Progenitor cell of endocrine pancreas (in vitro differentiated cells): ENCODE data around the gene DOK7. TPM values are rescaled to one million over a fixed set of nuclear protein-coding genes. Genes with fewer than 3 reads are reported as not detected.

Experiments used
- DNase-seq: peaks from one replicate; pipeline ENCODE4 v3.0.0; 2021; ENCODE audit warnings: low spot score; ENCODE audit not compliant: unreplicated experiment
- H3K27ac Mint-ChIP-seq: 2 replicates; pipeline ENCODE4 v1.8.0; 2021; ENCODE audit warnings: mild to moderate bottlenecking, moderate library complexity, mixed read lengths
- H3K27me3 Mint-ChIP-seq: 2 replicates; pipeline ENCODE4 v1.8.0; 2021; ENCODE audit warnings: mixed read lengths
- H3K36me3 Mint-ChIP-seq: 2 replicates; pipeline ENCODE4 v1.8.0; 2022; ENCODE audit warnings: mixed read lengths; ENCODE audit not compliant: insufficient read depth
- H3K4me1 Mint-ChIP-seq: 2 replicates; pipeline ENCODE4 v1.8.0; 2021; ENCODE audit warnings: low read depth, mixed read lengths
- H3K4me3 Mint-ChIP-seq: 2 replicates; pipeline ENCODE4 v1.8.0; 2021; ENCODE audit warnings: low read depth, mild to moderate bottlenecking, moderate library complexity, mixed read lengths
- H3K9me3 Mint-ChIP-seq: 2 replicates; pipeline ENCODE4 v1.8.0; 2021; ENCODE audit warnings: low read depth, mixed read lengths
- total RNA-seq: library from RNA; stranded (reverse); gene quantifications from 2 replicates; pipeline ENCODE4 v1.2.1, GENCODE V29; 2021
- TF ChIP-seq, protein P1 (sequence below): fragments of 200-600 bp; sonication (generic); IDR thresholded peaks from one replicate; pipeline ENCODE4 v1.5.0; 2021; ENCODE audit warnings: antibody characterized with exemption, mild to moderate bottlenecking; ENCODE audit not compliant: unreplicated experiment

The DOK7 gene
- total RNA-seq, 1 donor from 2014 or later: not detected

DNA sequence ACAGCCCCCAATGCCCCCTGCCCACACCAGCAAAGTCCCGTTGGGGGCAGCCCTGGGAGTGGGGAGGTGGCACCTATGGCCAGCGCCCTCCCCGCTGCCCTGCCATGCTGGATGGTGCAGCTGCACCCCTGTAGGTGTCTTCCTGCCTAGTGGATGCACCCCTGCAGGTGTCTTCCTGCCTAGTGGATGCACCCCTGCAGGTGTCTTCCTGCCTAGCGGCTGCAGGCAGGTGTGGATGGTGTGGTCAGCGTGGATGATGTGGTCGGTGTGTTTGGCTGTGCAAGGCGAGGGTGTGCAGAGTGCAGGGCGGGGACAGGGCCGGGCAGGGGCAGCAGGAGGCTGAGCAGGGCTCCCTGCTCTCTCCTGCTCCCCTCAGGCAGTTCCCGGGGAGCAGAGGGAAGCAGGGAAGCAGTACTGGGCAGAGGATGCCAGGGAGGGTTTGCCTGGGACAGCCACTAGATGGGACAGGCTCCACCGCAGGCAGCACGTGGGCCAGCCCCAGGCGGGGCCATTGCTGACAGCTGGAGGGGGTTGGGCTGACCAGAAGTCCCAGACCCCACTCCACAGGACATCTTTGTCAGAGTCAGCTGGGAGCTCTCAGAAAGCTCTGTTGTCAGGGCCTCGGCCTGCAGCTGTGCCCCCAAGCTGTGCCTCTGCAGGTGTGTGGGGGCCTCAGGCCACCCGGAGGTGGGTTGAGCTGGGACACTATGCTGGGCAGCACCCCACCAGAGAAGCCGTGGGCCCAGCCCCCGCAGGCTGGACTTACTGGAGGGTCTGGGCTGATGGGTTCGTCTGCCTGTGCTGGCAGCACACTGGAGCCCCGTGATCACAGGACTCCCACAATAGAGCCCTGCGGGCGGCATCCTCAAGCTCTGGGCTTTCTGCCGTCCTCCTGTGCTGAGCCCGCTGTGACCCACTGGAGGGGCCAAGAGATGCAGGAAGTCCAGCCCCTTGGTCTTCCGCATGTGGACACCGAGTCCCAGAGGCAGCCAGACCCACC, 23.7 kb downstream of the DOK7 start:
- TF ChIP-seq, protein P1, sequence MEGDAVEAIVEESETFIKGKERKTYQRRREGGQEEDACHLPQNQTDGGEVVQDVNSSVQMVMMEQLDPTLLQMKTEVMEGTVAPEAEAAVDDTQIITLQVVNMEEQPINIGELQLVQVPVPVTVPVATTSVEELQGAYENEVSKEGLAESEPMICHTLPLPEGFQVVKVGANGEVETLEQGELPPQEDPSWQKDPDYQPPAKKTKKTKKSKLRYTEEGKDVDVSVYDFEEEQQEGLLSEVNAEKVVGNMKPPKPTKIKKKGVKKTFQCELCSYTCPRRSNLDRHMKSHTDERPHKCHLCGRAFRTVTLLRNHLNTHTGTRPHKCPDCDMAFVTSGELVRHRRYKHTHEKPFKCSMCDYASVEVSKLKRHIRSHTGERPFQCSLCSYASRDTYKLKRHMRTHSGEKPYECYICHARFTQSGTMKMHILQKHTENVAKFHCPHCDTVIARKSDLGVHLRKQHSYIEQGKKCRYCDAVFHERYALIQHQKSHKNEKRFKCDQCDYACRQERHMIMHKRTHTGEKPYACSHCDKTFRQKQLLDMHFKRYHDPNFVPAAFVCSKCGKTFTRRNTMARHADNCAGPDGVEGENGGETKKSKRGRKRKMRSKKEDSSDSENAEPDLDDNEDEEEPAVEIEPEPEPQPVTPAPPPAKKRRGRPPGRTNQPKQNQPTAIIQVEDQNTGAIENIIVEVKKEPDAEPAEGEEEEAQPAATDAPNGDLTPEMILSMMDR: no peak
- no peak for DNase-seq

DNA sequence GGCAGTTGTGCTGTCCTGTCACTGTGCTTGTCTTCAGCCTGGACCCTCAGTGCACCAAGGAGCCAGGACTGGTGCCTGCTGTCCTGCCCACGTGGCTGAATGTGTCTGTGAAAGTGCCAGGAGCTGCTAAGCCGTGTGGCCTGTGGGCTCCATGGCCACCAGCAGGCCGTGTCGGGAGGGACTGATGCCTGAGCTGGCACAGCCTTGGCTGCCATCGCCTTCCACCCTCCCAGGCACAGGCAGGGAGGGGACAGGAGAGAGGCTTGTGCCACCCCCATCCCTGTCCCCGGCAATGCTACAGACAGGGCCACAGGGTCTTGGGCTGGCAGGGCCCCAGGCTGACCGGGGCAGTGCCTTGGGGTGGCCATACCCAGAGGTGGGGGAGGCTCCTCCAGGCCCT, 24.8 kb downstream of the DOK7 start:
- no peak for DNase-seq
- Mint-ChIP-seq H3K27ac (no peak overlapping the region), H3K9me3 (no peaks in the 10 kb centered on the region), H3K4me3 (no peak overlapping the region), H3K36me3 (no peaks in the 10 kb centered on the region), H3K27me3 (peaks cover 49% of the 10 kb centered on the region), H3K4me1 (no peaks in the 10 kb centered on the region)
- TF ChIP-seq, protein P1: no peak

More for the DNA sequence above, 23.7 kb downstream of the DOK7 start:
- no peak overlapping the region for H3K27ac Mint-ChIP-seq
- H3K4me3 Mint-ChIP-seq: no peak overlapping the region
- no peaks in the 10 kb centered on the region for H3K36me3 Mint-ChIP-seq
- peaks cover 48% of the 10 kb centered on the region for H3K27me3 Mint-ChIP-seq
- H3K9me3 Mint-ChIP-seq: no peaks in the 10 kb centered on the region
- no peaks in the 10 kb centered on the region for H3K4me1 Mint-ChIP-seq

DNA sequence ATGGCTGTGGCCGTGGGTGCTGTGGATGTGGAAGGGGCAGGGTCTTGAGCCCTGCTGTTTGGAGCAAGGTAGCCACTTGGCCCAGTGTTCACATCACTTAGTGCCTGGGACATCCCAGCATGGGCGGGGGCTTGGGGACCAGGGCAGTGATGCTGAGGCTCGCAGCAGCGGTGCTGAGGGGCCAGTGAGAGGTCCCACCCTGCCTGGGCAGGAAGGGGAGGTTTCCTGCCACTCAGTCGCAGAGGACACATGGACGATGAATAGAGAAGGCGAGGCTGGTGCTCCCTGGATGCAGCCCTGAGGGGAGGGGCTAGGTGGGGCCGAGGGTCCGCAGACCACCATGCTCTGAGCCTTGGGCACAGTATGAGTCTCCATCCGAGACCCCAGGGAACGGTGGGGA, 25.7 kb downstream of the DOK7 start:
- no peak overlapping the region for H3K27ac Mint-ChIP-seq
- TF ChIP-seq, protein P1: no peak
- no peak overlapping the region for H3K4me3 Mint-ChIP-seq
- peaks cover 49% of the 10 kb centered on the region for H3K27me3 Mint-ChIP-seq
- no peaks in the 10 kb centered on the region for H3K36me3 Mint-ChIP-seq
- no peaks in the 10 kb centered on the region for H3K9me3 Mint-ChIP-seq
- no peaks in the 10 kb centered on the region for H3K4me1 Mint-ChIP-seq
- no peak for DNase-seq

DNA sequence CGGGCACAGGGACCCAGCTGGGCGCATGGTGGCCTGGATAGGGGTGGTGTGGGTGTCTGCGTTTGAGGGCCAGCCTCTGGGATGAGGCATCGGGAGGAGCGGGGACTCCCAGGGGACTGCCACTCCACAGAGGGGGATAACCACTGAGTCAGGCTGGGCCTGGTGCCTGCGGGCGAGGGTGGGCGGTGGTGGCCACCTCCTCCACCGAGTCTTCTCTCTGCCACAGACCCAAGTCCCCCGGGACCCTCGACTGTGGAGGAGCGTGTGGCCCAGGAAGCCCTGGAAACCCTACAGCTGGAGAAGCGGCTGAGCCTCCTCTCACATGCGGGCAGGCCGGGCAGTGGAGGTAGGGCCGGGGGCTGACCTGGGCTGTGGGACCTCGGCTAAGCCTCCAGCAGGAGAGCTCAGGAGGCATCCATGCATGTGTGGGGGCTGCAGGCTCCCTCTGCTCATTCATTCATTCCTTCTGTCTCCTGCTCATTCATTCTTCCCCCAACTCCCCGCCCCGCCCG, 26.4 kb downstream of the DOK7 start:
- TF ChIP-seq, protein P1: no peak
- DNase-seq: no peak
- Mint-ChIP-seq H3K27ac (no peak overlapping the region), H3K4me3 (no peak overlapping the region), H3K4me1 (no peaks in the 10 kb centered on the region), H3K27me3 (peaks cover 52% of the 10 kb centered on the region), H3K9me3 (no peaks in the 10 kb centered on the region), H3K36me3 (no peaks in the 10 kb centered on the region)

DNA sequence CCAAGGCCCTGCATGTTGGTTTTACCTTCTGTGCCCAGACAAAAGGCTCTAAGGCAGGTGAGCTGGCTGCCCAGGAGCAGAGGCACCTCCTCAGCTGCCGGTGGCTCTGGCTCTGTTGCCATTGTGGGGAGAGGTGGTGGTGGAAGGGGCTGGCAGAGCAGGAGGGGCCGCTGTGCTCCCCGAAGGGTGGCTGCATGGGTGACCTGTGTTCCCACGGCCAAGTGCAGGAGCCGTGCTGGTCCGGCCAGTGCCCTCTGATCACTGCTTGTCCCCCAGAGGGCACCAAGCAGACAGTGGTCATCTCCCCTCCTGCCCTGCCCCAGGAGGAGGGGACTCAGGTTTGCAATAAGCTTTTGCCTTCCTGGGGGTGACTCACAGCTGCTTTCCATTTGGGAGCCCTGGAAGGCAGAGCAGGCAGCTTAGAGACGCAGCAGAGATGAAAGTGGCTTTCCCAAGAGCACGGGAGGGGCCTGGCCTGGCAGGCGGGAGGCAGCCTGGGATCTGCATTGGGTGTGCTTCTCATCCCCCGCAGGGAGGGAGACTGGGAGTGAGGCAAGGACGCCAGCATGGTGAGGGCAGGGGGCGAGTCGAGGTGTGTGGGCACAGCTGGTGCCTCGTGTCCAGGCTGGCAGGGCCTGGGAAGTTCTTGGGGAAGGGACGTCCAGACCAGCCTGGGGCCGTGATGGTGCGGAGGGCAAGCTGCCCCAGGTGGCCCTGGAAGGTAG, 28.7 kb downstream of the DOK7 start:
- no peaks in the 10 kb centered on the region for H3K9me3 Mint-ChIP-seq
- no peak for DNase-seq
- no peak overlapping the region for H3K27ac Mint-ChIP-seq
- H3K4me3 Mint-ChIP-seq: no peak overlapping the region
- H3K27me3 Mint-ChIP-seq: peaks cover 52% of the 10 kb centered on the region
- H3K36me3 Mint-ChIP-seq: no peaks in the 10 kb centered on the region
- no peaks in the 10 kb centered on the region for H3K4me1 Mint-ChIP-seq
- TF ChIP-seq, protein P1: no peak
